GM19397 (cell line): Measurements from ENCODE around the gene MYLK3.

Experiments
- ATAC-seq: cut with Tn5 transposase; IDR thresholded peaks from one replicate; pipeline ENCODE4 v1.9.1; 2021; ENCODE audit warnings: mild to moderate bottlenecking, moderate library complexity; ENCODE audit not compliant: unreplicated experiment

Gene MYLK3

DNA sequence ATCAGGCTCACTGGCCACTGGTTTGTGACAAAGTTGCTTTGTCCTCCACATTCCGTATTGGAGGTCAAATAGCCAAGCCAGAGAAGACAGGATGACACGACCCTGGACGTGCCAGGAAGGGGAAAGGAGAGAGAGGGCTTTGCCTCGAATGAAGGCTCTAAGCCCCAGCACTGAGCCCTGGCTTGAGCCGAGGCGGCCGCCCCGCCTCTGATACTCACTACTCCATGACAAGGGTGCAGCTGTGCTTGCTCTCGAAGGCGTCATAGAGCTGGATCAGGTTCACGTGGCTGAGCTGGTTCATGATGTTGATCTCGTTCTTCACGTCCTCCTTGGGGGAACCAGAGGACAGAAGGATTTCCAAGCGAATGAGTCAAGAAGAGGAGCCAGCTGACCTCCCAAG is 19.3 kb downstream of the MYLK3 start:
- ATAC-seq = no peak

- no peak for ATAC-seq
Observed at GRCh38 chr16:46727630-46728029, 20.5 kb downstream of the MYLK3 start.

DNA sequence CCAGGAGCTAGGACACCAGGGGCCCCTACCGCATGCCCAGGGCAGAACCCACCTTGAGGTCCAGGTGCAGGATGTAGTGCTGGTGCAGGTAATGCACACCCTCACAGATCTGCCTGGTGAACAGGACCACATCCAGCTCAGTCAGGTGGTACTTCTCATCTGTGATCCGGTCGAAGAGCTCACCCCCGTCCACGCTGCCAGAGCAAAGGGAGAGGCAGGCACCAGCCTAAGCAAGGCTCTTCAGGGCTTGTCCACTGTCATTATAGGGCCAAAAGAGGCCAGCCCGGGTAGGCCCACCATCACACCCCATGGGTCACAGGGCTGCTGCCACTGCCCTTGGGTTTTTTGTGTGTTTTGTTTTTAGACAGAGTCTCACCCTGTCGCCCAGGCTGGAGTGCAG is 21.0 kb downstream of the MYLK3 start:
- no peak for ATAC-seq

DNA sequence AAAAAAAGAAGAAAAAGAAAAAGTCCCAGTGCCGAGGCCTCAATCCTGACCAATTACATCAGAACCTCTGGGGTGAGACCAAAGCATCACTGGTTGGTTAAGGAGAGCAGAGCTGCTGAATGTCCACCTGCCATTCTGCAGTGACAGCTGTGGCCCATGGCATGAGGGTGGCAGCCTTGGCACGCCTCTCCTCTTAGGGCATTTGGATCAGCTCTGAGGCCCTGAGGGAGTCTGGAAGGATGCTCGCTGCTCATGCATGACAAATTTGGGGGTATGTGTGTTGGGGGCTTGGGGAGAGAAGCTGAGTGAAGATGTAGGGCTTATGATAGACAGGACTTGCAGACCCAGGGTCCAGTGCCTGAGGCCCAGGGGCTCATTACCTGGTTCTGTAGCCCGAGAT is 26.3 kb downstream of the MYLK3 start:
- ATAC-seq = no peak

- ATAC-seq = no peak
Observed at GRCh38 chr16:46720619-46721018, 27.5 kb downstream of the MYLK3 start.

DNA sequence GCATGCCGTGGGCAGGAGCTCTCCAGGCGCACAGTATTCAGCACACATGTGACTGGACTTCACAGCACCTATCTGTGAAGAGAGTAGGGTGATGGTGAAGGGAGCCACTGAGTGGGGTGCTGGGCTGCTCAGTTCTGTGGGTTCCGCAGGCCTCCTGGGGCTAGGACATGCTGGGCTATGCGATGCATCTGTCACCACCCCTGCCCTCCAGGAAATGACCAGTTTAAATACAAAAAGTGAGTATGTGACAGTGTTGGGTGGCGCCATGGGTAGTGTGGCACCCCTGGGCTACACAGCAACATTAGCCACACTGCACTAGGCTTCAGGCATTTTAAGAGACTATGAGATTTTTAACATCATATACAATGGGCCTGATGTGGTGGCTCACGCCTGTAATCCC is 28.6 kb downstream of the MYLK3 start:
- no peak for ATAC-seq

- ATAC-seq = no peak
Observed at GRCh38 chr16:46718214-46718613, 29.9 kb downstream of the MYLK3 start.

DNA sequence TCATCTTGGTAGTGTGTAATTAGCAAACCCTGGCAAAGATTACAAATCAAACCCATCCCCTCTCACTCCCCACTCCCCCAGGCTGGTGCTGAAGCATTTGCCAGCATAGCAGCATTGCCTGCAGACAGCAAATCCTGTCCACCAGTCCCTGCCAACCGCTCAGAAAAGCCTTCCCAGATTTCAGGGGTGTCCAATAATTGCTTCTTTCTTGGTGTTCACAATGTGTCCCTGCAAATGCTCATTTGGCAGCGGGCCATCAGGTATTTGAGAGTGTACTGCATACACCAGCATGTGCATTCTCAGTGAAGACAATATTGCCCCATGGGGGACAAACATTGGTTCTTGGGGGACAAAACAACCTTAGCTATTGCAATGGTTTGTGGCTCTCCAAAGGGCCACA is 30.5 kb downstream of the MYLK3 start:
- ATAC-seq = no peak

- ATAC-seq = no peak
Observed at GRCh38 chr16:46715769-46716305, 32.3 kb downstream of the MYLK3 start.

- no peak for ATAC-seq
Observed at GRCh38 chr16:46714797-46715591, 33.1 kb downstream of the MYLK3 start.

GRCh38 chr16:46713634-46714033 is 34.5 kb downstream of the MYLK3 start:
- ATAC-seq = no peak

DNA sequence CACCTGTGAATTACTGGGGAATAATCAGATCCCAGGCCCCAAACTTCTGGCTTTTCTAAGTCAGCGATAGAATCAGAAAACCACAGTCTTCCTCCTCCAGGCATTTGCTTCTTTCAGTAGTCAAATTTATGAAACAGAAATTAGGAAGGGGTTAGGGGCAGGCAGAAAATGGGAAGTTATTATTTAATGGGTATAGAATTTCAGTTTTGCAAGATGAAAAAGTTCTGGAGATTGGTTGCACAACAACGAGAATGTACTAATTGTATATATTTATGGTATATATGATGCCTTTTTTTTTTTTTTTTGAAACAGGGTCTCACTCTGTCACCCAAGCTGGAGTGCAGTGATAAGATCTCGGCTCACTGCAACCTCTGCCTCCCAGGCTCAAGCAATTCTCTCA is 35.2 kb downstream of the MYLK3 start:
- no peak for ATAC-seq

DNA sequence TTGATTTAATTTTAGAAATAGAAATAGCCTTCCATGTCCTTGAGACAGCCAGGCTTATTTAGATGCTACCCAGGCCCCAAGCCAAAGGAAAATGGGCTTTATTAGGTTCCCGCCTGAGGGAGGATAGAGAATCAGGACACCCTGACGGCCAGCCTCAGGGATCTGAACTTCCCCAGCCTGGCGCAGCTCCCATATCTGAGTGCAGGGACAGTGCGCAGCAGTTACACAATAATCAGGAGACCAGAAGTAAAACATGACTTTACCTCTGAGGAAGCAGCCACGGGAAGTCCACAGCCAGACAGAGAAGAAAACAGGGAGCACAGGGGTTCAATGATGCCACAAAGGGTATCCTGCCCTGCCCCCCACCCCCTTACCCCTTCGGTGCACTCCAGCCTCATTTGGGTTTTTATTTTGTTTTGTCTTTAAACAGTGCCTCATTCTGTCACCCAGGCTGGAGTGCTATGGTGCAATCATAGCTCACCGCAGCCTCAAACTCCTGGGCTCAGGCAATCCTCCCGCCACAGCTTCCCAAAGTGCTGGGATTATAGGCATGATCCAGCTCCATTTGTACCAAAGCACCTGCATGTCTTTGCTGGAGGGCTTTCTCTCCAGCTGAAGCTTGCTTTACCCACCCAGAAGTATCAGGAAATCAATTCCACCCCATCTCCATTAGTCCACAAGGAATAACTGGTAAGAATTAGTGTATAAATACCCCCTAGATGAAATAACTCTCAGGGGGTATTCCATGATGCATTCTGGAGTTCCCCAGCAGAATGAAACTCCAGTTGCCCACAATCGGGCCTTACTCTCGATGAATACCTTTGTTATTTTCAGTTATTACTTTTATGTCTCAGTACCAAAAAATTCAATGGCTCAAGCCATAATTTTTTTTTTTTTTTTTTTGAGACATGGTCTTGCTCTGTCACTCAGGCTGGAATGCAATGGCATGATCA is 36.8 kb downstream of the MYLK3 start:
- ATAC-seq = no peak

GRCh38 chr16:46709469-46710005 is 38.6 kb downstream of the MYLK3 start:
- no peak for ATAC-seq

GRCh38 chr16:46706642-46707041 is 41.5 kb downstream of the MYLK3 start:
- ATAC-seq = no peak

DNA sequence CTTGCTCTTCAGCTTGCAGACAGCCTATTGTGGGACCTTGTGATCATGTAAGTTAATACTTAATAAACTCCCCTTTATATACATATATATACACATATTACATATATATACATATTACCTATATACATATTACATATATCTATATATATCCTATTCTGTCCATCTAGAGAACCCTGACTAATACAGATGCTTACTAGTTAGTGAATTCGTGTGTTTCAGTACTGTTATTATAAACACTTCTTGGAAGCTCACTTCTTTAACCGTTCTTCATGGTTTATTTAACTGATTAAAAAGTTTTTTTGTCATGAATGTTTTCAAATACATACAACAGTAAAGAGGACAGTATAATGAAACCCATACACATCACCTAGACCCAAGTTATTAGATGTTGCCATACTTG is 46.1 kb downstream of the MYLK3 start:
- no peak for ATAC-seq

- ATAC-seq = no peak
Observed at GRCh38 chr16:46701615-46702014, 46.5 kb downstream of the MYLK3 start.

GRCh38 chr16:46700048-46700447 is 48.1 kb downstream of the MYLK3 start:
- no peak for ATAC-seq

GRCh38 chr16:46696957-46697356 is 51.2 kb downstream of the MYLK3 start:
- ATAC-seq = no peak

DNA sequence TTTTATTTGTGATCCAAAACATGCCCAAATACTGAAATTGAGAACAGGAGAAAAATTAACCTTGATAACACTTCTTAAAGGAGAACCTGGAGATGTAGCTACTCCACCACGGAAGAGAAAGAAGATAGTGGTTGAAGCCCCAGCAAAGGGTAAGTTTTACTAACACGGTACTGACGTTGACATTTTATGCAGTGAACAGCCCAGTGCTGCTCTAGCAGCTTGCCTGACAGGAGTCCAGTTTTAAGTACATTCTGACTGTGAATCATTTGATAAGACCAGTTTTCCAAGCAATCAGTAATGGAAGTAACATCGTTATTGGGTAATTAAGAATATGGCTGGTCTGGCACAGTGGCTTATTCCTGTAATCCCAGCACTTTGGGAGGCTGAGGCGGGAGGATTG is 52.2 kb downstream of the MYLK3 start:
- no peak for ATAC-seq

- ATAC-seq = no peak
Observed at GRCh38 chr16:46693598-46693997, 54.5 kb downstream of the MYLK3 start.
